NCI-H2171 (cell line): ENCODE results near the gene BCL2.

Experiments used
- DNase-seq: peaks from one replicate; lab custom pipeline; 2025; lab: John Stamatoyannopoulos, UW

The BCL2 gene

DNA sequence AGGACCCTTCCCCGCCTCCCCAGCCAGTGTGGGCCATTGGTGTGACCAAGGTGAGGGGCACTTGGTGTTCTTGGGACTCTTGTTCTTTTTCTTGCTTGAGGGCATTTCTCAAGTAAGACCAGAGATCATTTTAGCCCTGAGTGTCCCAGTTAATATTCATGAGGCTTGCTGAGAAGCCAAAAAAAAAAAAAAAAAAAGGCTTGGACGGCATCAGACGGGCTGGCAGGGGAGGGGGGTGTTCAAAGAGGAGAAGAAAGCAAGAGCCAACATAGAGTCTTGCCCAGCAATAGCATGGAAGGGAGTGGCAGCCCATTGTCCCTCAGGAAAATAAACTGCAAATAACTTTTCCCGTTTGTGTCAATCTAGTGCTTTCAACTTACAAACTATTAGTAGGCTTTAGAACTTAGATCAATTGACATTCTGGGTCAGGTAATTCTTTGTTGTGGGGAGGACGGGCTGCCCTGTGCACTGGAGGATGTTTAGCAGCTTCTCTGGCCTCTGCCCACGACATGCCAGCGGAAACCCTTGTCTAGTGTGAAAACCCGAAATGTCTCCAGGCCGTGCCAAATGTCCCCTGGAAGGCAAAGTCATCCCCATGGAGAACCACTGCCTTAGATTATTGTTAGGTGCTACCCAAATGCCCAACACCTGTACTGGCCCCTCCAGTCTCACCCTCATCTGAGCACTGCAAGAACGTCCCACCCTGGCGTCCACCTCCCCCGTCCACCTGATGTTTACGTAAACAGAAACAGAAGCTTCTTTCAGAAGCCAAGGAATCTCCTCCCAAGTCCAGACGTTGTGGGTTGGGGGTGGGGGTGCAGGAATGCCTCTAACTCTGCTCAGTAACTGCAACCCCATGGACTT is 163.4 kb downstream of the BCL2 start:
- no peak for DNase-seq

DNA sequence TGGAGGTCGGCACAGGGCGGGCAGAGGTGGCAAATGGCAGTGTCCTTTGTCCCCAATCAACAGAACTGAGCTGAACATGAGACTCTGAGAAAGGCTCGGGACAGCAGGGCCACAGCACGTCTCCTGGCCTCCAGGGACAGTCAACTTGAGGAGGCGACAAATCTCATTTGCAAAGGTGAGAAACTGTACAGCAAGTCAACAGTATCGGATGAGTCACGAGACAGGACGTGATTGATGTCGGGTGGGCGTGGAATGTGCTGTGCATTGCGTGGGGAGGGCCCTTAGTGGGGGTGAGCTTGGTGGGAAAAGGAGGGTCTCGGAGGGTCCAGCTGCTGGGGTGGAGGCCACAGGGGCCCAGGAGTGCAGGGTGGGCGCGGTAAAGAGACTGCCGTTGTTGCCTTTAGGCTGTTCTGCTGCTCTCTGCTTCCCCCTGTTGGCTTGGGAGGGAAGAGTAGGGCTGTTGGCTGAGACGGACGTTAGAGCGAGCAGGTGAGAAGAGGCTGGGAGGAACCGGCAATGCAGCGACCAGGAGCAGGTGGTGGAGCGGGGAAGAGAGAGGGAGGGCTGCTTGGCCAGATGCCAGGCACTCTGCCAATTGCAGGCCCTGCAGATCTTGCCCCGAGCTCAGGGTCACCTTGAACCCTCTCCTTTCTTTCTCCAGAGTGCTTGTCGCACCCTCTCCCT is 164.3 kb downstream of the BCL2 start:
- peak; percentile 84 for DNase-seq

DNA sequence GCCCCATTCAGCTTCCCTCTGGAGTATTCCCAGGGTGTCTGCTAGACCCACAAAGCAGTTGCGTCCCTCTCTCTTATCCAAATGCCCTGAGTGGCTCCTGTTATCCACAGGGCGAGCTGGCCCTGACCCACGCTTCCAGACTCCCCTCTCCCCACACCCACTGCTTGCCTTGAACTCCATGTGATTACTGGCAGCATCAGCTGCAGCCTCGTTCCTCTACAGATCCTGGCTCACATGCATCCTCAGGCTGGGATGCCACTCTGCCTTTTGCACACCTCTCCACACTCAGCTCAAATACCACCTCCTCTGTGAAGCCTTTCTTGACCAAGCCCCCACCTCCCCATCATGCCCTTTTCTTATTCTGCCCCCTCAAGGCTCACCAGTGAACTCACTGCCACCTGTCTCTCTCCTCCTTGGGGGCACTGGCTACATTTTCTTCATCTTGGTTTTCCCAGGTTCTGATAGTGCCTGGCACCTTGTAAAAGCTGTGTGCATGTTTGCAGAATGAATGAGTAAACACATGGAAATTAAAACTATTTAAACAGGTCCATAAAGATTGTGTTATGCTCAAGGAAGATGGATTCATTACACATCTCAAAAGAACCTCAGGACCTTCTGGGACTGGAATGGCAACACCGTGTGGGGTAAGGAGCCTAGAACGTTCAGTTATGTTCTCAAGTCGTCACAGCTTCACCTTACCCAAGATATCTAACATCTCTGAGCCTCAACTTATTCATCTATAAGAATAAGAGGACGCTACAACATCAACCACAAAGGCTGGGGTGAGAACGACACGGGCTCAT is 165.0 kb downstream of the BCL2 start:
- DNase-seq = no peak

DNA sequence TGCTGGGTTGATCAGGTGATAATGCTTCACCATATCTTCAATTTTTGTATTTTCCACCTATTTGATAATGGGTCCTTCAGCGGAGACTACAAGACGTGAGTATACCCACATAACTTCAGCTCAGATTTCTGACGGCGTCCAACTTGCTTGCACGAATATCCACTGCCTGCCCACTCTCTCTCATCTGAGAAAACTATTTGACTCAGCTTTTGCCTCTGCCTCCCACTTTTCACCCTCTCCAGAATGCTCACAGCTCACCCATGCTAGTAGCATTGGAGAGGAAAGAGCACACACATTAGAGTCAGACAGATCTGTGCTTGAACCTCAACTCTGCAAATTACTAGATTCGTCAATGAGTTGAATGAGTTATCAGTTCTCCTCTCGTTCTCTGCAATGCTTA is 166.8 kb downstream of the BCL2 start:
- no peak for DNase-seq

DNA sequence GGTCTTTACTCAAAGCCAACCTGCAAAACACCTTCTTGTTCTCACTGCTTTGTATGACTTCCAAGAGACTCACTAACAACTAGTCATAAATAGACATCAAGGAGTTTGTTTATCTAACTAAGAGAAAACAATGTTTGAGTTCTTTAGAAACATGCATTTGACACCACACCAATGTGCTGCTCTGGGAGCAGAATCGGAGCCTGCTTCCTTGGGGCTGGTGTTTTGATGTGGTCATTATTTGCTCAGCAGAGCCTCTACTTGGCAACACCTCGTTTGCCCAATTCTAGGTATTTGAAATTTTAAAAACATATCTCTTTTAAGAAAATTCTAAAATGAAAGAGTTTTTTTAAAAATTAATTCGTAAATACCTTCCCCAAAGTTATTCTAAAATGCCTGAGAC is 167.5 kb downstream of the BCL2 start:
- no peak for DNase-seq

DNA sequence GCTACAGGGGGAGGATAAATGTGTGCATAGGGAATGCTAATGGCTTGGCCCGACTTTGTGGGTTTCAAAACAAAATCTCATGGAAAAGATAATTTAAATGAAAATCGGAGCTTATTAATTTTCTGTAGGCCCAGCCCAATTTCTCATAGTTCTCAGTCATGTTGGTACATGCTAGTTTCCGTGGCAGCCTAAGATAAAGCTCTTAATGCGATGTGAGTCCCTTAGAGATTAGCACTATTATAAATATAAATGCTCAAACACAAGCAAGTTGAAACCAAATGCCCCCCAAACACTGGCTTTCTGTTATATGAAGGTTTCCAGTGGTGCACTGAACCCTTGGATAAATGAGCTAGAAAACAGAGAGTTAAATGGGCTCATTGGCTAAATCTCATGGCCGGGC is 168.0 kb downstream of the BCL2 start:
- no peak for DNase-seq

DNA sequence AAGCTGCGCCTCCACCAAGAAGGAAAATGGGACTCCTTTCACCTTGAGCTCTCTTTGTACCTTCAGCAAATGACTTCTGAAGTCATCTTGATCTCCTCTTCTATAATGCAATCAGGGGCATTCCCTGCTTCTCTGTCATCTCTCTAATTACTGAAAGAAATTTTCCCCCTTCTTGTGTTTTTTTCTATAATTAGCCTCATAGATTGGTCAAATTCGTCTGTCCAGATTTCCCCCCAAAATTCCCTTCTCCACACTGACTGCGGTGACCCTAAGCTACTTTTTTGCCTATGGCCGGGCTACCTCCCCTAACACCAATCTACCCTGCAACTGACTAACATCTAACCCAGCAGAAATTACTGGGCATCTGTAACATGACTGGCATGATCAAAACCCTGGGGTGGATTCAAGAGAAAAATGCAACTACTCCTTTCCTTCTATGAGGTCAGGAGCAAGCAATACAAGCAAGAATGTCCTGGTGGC is 168.6 kb downstream of the BCL2 start:
- DNase-seq = no peak

DNA sequence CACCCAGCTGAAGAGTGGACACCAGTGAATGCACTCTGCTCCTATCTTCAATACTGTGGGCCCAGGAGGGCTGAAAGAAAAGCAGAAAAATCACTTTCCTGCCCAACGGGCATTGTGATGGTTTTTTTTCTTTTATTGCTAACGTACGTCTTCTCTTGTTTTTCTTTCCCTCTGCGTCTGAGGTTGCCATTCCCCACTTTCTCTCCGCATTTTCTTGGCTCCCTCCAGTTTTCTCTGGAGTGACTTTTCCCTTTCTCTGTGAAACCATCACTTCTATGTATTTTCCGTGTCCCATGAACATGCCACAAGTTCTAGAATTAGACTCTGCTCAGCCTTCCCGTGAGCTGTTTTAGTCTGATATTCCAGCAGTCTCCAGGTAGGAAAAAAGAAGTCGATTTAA is 169.2 kb downstream of the BCL2 start:
- no peak for DNase-seq

DNA sequence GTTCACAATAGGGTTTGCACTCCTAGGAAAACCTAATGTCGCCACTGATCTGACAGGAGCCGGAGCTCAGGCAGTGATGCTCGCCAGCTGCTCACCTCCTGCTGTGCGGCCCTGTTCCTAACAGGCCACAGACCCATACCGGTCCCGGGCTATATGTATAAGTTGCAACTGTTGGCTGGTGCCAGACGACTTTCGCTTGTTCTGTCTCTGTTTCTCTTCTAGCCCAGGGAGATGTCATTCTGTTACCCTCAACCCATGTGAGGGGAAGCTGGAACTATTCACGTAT is 170.3 kb downstream of the BCL2 start:
- DNase-seq = no peak

DNA sequence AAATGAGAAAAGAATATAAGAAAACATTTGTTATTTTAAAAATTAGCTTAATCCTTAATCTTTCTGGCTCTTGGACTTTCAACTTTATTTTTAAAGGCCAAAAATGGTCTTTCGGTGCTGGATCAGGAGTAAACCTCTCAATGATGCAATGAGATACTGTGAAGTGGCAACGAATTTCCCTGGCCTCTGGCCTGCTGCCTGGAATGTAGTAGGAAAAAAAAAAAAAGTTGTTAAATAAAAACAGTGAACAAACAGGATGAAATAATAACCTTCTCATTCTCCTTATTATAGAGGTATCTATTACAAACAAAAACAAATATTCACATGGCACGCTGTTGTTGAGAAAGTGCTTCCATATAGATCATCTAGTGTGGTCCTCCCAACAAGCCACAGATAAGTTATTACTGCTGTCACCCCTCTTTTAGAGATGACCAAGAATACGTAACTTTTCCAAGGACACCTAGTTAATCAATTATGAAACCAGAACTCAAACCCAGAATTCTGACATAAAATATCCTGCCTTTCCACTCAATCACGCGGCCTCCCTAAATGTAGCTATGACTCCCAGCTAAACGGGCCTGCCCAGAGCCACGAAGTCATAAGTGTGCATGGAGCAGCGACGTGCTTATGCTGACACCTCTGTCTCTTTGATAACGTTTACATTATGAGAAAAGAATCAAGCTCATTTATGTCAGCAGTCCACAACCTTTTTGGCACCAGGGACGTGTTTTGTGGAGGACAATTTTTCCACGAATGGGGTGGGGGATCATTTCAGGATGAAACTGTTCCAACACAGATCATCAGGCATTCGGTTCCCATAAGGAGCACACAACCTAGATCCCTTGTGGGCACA is 170.9 kb downstream of the BCL2 start:
- DNase-seq = no peak

DNA sequence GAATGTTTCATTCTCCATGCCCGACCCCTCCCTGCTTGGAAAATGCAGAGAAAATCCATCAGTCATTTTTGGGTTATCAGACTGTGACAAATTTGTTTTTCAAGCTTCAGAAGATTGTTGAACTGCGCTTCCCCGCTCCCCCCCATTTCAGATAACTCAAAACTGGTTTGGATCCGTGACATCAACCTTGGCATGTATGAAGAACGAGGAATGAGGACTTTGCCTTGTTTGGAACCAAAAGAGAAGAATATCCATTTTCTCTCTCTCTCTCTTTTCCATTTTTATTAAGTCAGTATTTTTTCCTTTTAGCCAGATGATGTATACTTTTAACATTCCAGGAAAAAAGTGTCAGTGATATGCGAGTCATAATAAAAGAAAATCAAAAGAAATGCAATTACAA is 171.6 kb downstream of the BCL2 start:
- no peak for DNase-seq

DNA sequence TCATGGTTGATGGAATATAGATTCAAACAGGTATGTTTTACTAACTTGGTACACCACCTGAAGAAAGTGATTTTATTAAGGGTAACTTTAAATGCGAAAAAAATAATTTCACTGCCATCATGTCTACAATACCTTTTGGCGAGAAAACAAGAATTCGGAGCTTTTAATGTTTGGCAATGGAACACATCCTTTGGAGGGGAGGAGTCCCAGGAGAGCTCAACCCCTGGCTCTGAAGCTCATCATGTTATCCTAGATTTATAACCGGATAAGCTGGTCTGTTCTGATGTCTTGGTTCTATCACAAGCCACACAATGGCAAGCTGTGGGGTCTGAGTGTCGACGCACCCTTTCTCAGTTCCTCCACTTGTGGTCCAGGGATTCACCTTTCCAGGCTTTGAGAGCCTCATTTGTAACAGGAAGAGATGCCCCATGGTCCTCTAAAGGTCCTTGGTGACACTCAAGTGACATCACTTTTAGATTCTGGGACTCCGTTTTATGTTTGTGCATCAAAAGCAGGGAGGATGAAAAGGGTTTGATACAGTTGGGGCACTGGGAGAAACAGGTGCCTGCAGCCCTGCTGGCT is 172.7 kb downstream of the BCL2 start:
- no peak for DNase-seq

DNA sequence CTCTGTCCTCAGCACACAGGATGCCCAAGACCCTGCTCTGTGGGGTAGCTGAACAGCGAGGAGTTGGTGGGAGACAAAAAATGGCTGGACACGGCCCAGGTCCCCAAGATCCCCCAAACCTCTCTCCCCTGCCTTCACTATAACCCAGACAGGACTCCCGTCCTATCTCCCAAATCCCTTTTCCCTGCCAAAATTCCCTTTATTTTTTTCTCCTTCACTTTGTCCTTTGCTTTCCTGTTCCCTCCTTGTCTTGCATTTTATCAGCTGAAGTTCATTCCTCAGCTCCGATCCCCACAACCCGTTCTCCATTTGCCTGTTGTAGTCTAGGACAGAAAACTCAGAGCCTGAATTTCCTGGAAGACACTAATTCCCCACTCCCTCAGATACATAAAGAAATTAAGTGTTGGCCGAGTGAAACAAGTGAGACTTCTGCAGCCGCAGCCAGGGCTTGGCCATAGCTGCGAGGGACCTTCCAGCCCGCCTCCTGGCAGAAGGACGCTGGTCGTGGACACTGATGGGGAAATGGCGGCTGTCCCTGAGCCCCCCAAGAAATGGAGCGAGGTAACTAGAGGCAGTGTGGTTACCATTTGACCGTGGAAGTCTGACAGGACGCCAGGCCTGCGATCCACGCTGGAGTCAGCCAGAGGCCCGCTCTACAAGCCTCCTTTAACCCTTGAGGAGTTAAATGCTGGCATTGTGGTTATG is 173.6 kb downstream of the BCL2 start:
- no peak for DNase-seq

DNA sequence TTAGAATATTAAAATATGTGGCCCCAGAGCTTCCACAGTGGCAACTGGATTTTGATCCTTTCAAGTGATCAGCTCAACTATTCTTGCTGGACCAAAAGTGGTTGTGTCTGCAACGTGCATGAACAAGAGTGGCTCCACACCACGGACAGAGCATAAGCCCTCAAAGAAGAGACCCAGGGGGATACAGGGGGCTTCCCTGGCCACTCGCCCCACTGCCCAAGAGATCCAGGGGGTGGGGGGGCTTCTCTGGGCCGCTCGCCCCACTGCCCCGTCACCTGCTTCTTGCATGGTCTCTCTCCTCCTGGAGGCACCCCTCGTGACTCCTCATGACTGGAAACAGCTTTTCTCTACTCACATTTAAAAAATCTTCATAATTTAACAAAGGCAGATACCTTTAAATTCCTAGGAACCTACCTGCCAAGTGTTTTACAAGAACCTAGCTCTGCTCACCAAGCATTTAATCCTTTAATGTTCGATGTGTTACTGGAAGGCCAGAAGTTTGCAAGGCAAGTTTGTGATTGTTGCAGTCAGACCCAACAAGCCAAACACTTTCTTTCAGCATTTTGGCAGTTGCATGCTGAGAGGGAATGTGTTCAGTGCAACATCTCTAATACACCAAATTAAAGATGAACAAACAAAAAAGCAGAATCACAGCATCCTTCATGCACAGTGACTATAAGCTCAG is 174.3 kb downstream of the BCL2 start:
- DNase-seq = no peak

DNA sequence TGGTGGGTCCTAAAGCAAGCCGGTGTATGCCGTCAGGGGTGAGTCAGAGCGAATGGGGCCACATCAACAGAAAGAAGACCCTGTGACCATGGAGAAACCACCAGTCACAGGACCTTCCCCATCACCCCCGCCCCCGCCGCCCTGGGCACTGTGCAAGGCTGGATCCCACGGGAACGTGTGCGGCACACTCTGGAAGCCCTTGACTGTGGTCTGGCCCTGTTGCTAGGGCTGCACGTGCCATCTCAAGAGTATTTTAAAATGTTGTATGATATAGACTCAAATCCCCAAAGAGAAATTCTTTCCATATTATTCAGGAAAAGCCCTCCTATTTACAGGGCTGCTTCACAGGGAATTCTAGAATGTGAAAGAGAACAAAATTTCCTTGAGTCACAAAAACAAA is 174.8 kb downstream of the BCL2 start:
- DNase-seq = no peak

DNA sequence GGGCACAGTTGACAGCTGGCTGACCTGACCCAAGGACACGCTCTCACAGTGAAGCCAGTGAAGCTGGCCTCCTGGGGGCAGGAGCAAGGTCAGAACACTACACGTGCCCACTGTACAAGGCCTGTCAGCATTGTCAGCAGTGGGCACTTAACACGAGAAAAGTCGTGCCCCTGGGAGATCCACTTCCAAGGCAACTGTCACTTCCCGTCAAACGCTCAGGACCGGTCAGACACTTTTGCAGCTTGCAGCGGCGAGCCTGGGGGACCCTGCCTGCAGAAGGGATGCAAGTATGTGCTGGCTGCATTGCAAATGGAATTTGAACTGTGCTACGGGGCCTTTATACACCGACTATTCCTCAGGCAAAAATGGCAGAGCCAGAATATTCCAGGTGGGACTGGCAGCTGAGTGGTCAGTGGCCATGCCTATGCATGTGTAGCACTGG is 176.2 kb downstream of the BCL2 start:
- no peak for DNase-seq

DNA sequence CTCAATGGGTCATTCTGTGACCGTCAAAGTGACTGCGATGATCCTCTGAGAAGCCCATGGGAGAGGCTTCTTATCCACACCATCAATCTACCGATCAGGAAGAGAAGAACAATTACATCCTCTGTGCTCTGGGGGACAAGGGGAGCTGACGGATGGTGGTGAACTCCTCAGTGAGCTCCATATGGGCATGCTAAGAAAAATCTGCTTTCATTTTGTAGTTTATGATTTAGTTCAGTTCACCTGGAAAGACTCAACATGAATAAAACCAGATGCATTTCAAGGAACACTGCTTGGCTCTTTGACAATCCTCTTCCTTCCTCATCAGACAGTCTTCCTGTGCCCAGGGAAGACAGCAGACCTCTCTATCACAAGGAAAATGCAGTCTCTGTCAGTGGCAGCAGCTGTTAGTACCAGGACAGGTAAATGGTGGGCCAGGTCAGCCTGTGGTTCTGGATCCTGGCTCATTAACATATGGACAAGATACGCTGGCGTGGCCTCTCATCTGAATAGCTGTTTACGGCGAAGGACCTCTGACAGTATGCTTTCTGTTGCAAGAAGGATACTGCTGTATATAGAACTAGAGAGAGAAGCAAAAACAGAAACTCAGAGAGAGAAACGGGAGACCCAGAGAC is 176.9 kb downstream of the BCL2 start:
- no peak for DNase-seq

DNA sequence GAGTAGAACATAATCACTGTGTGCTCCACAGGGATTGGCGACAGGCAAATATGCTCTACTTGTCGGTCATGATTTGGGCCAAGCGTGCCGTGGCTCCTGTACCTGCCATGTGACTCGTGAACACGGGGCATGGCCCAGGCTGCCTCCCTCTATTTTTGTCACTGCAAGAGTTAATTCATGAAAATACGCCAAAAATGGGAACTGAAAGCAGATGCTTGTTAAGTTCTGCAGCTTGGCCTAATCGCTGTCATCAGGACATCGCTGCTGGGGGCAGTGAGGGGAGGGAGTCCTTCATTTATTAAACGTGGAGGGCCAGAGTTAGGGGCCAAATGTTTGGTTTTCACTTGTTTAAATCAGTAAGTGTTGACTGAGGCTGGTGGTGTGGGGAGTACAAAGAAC is 177.8 kb downstream of the BCL2 start:
- DNase-seq = no peak

DNA sequence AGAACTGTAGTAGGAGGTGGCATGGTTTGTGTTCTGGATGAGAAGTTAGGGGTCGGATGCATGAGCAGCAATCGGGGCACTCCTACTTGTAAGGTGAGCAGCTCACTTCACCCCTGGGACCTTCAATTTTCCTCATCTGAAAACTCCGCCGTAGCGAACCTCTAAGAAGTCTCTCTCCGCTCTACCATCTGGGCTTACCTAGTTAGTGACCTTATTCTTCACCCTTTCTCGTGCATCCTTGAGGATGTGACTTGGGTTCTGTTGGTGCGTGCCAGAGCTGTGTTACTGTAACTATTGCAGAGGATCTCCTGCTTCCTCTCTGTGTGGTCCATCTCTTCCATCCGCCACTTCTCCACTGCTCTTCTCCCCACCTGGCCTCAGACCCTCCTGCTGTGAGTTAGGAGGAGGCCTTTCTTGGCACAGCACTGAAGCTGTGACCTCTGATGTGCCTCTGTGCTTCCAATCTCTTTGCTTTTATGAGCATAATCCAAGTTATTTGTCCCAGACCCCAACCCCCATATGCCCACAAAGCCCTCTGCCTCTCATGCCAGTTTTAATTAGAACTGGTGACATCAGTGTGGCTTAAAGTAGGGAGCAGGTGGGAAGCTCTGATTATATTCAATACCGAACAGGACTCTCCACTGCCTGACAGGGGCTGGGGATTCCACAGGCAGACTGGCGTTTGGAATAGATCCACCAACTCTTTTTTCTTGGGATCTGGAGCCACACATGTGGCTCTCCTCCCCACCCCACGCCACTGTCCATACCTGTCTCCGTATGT is 178.4 kb downstream of the BCL2 start:
- DNase-seq = no peak
